D341Med (cell line): ENCODE results near the gene FRMD4A.

Experiments
- DNase-seq: peaks from one replicate; pipeline ENCODE4 v3.0.0; 2012; ENCODE audit warnings: low spot score

The FRMD4A gene

DNA sequence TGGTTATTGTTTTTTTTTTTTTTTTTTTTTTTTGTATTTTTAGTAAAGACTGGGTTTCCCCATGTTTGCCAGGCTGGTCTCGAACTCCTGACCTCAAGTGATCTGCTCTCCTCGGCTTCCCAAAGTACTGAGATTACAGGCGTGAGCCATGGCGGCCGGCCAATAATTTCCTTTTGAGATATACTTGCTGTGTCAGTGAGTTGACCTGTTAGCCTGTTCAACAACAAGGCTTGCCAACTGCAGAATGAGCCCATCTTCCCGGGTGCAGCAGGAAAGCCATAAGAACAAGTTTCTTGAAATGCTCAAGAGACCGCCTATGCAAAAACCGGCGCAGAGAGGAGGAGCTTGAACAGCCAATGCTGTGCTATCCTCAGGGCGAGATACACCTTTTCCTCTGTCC lies 631.5 kb downstream of the FRMD4A start:
- no peak for DNase-seq

GRCh38 chr10:13698217-13698616 lies 632.5 kb downstream of the FRMD4A start:
- no peak for DNase-seq

DNA sequence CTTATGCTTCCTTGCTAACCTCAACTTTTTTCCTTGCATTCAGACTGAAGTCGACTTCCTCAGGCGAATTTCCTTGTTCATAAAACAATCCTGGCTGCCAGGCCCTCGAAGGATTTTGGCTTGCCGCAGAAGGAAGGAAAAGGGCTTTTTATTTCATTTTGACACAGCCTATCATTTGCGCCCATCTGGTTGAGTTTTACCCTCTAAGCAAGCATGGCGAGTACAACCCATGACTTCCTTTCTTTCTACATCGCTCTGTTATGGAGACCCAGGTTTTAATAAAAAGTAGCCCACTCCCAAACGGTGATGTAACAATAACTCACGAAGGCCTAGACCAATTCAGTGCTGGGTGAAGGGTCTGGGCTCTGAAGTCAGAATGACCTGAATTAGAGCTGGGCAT lies 634.7 kb downstream of the FRMD4A start:
- DNase-seq: no peak

DNA sequence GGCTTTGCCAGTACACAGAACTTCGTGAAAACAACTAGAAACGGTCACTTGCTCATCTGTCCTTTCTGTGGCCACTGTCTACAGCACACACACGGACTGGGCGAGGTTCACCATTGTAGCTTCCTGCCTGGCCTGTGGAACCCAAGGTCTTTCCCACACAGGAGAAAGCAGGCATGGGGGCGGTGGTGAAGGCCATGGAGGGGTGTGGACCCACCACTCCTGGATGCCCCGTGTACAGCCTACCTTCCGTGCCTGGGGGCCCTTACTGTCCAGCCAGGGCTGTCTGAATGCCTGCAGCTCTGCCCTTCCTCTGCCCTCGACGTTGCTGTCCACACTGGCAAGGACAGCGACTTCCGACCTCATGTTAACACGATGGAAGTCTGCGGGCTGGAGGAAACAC lies 635.1 kb downstream of the FRMD4A start:
- no peak for DNase-seq

DNA sequence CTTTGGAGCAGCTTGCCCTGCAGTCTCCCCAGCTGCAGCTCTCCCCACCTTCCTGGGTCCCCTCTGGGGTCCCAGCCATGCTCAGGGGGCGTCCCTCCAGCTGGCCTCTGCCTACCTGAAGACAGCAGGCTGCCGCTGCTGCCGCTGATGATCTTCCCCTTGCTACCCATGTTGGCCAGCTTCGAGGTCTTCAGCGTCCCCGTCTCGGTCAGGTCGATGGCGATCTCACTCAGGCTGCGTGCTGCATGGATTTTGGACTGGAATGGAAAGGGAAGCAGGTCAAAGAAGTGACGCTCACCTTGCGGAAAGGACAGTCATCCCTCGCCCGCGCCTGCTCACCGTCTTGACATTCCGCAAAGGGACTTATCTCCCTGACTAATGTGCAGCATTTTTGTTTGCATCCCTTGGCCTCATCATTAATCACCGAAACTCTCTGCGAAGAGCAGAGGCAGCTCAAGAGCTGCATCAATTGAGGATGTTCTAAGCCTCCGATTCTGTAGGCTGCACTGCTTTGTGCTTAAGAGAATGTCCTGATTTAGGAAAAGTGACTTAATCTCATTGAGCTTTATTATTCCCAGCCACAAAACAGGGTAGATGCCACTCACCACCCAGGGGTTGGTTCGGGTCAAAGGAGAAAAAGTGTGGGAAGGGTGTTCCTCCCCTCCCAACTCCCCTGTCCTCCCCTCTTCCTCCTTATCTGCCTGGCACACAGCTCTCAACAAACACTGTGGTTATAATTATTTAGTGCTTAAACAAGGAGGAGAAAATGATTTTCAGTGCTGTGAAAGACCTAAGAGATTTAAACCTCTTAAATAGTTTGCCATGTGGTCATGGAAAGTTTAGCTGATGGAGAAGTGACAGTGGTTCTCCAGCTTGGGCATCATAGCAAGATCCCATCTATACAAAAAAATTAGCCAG lies 636.7 kb downstream of the FRMD4A start:
- DNase-seq: no peak

GRCh38 chr10:13690281-13690825 lies 640.4 kb downstream of the FRMD4A start:
- no peak for DNase-seq

GRCh38 chr10:13686331-13686752 lies 644.4 kb downstream of the FRMD4A start:
- DNase-seq: no peak

DNA sequence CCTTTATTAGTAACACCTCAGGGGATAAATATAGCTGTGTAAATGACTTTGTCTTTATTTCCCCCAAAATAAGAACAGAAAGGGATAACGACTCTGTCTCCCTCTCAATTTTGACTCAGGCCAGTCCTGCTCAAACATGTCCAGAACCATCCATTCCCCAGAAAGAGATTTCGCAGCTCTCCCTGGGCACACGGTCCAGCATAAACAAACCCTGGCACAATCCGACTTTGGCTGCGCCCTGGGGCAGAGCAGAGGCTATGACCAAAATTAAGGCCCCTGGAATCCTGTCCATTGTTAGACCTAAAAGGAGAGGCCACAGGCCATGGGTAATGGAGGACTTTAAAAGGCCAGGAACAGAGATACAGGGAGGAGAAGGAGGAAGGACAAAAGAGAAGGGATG lies 644.8 kb downstream of the FRMD4A start:
- no peak for DNase-seq

- DNase-seq: no peak
These were observed 645.8 kb downstream of the FRMD4A start for GRCh38 chr10:13684806-13685482.

GRCh38 chr10:13684252-13684791 lies 646.4 kb downstream of the FRMD4A start:
- DNase-seq: no peak

DNA sequence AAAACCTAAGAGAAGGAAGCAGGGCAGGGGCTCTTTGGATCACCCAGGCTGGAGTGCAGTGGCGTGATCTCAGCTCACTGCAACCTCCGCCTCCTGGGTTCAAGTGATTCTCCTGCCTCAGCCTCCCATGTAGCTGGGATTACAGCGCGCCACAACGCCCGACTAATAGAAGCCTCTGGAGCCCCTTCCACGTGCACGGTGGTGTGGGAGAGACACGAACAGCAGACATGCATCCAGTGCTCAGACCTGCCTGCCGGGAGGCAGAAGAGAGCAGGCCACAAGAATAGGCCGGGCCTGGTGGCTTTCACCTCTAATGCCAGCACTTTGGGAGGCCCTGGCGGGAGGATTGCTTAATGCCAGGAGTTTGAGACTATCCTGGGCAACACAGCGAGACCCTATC lies 647.7 kb downstream of the FRMD4A start:
- no peak for DNase-seq

DNA sequence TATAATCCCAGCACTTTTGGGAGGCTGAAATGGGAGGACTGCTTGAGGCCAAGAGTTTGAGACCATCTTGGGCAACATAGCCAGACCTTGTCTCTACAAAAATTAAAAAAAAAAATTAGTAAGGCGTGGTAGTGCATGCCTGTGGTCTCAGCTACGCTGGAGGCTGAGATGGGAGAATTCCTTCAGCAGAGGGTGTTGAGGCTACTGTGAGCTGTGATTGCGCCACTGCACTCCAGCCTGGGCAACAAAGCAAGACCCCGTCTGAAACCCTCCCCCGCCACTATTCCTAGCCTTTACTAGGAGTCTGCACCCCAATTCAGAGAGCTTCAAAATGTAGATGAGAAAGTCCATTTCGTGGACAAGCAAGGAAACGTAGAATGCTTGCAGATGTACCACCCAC lies 648.8 kb downstream of the FRMD4A start:
- no peak for DNase-seq

GRCh38 chr10:13681528-13681927 lies 649.2 kb downstream of the FRMD4A start:
- DNase-seq: no peak

DNA sequence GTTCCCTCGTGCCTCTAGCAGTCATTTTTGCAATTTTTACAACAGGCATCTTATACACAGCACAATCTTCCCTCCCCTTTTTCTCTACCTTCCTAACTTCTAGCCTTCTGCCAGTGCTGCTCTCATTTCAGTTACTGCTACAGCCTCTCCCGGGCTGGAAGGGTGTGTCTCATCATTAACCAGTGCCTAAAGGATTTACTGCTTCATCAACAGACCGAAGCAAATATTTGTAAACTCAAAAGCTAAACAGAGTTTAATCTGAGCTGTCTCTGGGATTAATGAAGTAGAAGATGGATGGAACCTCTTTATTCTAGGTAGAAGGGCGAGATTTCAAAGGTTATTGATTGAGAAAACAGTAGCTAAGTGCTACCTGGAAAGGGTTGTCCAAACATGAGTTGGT lies 649.6 kb downstream of the FRMD4A start:
- no peak for DNase-seq

DNA sequence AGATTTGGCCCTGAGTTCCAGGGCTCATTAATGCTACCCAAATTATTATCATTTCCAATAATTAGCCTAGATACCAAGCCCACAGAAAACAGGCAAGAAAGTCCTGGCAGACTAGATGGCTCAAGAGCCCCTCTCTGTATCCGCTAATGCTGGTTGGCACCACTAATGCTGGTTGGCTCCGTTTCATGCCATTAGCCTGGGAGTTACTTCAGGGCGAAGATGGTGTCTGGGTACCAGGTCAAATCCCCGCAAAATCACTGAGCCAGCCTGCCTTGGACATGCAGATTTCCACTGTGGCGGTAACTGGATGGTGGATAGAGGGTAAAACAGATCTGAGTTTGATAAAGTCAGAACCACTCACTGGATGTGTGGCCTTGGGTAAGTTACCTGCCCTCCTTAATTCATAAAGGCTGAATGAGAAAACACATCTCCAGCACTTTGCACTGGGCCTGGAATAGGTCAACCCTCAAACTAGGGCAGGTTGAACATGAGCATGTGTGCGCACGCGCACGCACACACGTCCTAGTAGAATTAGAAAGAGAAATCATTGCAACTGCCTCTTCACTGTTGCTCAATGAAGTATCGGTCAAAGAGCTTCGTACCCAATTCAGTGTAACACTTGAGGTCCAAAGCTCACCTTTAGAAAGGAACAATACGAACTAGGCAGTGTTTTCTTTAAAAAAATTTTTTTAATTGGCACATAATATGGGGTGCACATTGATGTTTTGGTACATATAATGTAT lies 652.5 kb downstream of the FRMD4A start:
- no peak for DNase-seq

DNA sequence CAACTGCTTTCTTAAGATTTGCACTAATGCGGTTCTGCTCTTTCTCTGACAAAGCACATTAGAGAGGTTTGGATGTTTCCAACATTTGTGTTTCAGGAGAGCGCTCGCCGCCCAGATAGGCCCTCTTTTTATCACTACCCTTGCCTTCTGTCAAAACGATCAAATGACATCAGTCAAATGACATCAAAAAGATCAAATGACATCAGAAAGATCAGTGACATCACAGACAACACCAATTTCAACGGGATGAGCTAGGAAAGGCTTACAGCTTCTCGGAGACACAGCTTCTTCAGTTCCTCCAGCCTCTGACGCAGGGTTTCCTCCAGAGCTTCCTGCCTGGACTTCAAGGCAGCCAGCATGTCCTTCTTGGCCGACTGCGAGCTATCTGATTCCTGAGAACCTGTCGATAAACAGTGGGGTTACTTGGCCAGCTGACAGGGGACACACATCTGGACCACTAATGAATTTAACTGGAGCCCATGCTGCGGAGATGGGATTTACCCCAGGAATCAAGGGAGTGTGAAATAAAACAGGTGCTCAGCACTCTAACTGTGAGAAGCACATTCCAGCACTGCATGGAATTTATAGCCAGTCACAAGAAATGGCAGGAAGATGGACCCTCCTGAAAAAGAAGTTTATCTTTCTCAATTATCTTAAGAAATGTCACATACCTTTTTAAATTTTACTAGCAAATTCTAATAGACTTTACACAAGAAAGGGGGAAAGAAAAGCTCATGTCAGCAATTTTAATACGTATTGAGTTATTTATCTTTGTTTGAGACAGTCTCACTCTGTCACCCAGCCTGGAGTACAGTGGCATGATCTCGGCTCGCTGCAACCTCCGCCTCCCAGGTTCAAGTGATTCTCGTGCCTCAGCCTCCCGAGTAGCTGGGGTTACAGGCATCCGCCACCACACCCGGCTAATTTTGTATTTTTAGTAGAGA lies 655.8 kb downstream of the FRMD4A start:
- DNase-seq: no peak

DNA sequence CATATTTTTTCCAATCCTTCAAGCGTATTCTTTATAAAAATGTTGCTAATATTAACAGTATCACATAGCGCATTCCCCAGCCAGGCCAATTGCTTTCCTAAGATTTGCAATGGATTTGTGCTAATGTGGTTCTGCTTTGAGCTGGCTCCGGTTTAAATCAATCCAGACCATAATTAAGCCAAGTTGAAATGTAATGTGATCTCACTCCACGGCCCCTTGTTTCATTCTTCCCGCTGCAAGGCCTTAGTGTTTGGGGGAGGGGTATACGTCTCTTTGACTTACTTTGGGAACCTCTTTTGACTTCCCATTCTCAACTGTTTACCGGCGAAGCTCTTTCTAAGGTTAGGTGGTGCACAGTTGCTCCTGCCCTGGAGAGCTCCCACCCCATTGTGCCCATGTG lies 657.6 kb downstream of the FRMD4A start:
- no peak for DNase-seq

- no peak for DNase-seq
These were observed 658.2 kb downstream of the FRMD4A start for GRCh38 chr10:13672548-13672947.

- DNase-seq: no peak
These were observed 658.8 kb downstream of the FRMD4A start for GRCh38 chr10:13671904-13672303.

DNA sequence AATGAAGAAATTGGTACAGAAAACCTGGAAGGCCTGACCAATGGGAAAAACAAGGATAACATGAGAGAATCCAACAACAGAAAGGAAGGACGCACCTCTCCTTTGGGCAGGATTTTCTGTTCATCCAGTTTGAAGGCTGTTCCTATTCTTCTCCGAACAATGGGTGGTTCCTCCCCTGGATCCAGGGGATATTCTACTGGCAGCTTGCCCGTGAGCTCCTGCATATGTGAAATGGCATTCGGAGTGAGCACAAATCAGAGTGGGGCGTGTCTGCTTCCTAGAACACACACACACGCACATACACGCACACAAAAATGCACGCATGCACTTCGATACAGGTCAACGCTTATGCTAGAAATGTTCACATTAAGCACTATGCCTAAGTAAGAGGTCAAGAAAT lies 660.4 kb downstream of the FRMD4A start:
- no peak for DNase-seq

DNA sequence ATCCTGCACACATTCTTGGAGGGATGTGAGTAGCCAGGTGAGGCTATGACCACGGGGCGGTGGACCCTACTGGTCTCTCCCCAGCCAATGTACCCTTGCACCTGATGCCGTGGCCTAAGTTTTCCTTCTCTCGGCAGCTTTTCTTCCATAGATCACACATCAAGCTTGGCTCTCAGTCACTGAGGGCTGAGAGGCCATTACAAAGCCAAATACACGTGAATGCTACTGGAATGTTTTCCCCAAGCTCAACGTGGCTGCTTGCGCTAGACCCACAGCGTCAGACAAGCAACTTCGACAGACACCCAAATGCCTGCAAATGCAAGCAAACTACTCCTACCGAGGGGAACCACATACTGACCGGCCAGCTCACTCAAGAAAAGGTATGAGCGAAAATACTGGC lies 660.8 kb downstream of the FRMD4A start:
- no peak for DNase-seq
